Mesodermal cell (in vitro differentiated cells): Measurements from ENCODE around the gene PPIL4.

Source experiments
- H3K27ac ChIP-seq: 2 replicates; pipeline ENCODE4 v1.7.0; 2013; ENCODE audit warnings: mild to moderate bottlenecking, low read depth, low read length, moderate library complexity; ENCODE audit not compliant: severe bottlenecking
- H3K36me3 ChIP-seq: 2 replicates; pipeline ENCODE4 v1.7.1; 2013; ENCODE audit warnings: mild to moderate bottlenecking, low read length, moderate library complexity; ENCODE audit not compliant: control insufficient read depth, insufficient read depth
- H3K4me1 ChIP-seq: one replicate; pipeline ENCODE4 v1.7.1; 2013; ENCODE audit warnings: mild to moderate bottlenecking, low read length; ENCODE audit not compliant: insufficient read depth, control insufficient read depth, poor library complexity, severe bottlenecking
- H3K4me3 ChIP-seq: 2 replicates; pipeline ENCODE4 v1.7.0; 2013; ENCODE audit warnings: low read length, control low read depth, mild to moderate bottlenecking; ENCODE audit not compliant: insufficient read depth, poor library complexity, severe bottlenecking; ENCODE audit errors: extremely low read depth
- H3K9me3 ChIP-seq: 2 replicates; pipeline ENCODE4 v1.7.1; 2013; ENCODE audit warnings: mild to moderate bottlenecking, low read length, moderate library complexity; ENCODE audit not compliant: control insufficient read depth
- WGBS, 2 experiments: methylation state at CpG; one replicate each; pipeline ENCODE4 v1.1.5; 2013; ENCODE audit warnings: missing lambda C conversion rate in 2 of 2; ENCODE audit not compliant: insufficient coverage in 2 of 2; 5-methylcytosine and 5-hydroxymethylcytosine counted together

PPIL4 gene

DNA sequence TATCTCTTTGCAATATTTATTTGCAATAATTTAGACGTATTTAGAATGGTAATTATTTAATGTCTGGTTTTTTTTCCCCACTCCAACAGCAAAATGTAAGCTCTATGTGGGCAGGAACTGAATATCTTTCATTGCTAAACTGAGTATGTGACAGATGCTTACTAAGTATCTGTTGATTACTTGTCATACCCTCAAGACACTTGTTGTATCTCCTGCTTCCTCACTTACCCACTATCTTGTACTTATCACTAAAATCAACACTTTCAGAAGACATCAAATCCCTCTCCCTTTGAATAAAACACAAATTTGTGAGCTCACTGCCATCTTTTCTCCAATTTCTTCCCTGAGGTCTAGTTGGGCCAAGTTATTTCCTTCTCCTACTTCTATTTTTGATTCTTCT is 30.3 kb downstream of the PPIL4 start:
- Histone ChIP-seq H3K36me3 (peaks cover 40% of the 10 kb centered on the region), H3K4me3 (no peak overlapping the region)

DNA sequence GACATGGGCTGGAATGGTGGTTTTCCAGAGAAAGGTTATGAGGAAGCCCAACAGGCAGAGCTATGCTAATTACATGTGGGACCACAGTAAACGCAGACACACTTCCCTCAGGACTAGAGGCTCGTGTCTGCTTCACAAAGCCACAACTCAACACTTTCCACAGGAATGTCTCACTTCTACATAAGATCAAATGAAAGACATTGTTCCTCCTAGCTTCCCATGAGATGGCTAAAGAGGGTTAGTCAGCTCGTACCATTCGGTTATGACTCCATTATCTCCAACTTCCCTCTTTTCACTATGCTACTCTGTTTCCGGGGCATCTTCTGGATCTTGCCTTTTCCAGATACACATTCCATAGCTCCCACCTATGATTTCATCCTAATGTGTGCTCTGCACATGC is 31.9 kb downstream of the PPIL4 start:
- Histone ChIP-seq H3K9me3 (no peaks in the 10 kb centered on the region), H3K4me3 (no peak overlapping the region), H3K4me1 (no peaks in the 10 kb centered on the region), H3K27ac (no peak overlapping the region), H3K36me3 (peaks cover 39% of the 10 kb centered on the region)
- WGBS, 2 experiments, result 77 to 95% methylated on average over 3 to 5 of the region's 5 CpGs

More for the DNA sequence above, 30.3 kb downstream of the PPIL4 start:
- no CpG with 5 or more reads among the region's 1 CpG for WGBS, 2 experiments
- H3K27ac ChIP-seq, result no peak overlapping the region
- H3K9me3 ChIP-seq, result no peaks in the 10 kb centered on the region
- H3K4me1 ChIP-seq, result no peaks in the 10 kb centered on the region

DNA sequence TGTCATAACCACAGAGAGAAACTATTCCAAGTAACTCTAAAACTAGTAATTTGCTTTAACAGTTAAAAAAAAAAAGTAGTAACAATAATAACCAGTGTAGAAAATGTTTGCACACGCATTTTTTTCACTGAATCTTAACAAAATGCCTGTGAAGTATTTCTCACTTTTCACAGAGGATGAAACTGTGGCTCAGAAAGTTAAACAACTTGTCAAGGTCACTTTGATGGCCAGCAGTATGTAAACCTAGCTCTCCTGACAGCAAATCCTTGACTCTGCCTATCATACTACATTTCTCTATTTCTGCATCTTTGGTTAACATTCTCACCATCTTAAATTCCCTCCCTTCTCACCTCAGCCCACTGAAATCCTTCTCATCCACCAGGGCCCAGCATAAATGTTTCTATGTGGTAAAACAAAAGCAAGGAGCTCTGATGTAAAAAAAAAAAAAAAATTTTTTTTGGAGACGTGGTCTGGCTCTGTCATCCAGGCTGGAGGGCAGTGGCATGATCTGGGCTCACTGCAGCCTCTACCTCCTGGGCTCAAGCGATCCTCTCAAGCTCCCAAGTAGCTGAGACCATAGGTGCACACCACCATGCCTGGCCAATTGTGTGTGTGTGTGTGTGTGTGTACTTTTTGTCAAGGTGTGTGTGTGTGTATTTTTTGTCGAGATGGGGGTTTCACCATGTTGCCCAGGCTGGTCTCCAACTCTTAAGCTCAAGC is 34.9 kb downstream of the PPIL4 start:
- WGBS, 2 experiments, result 90 to 100% methylated on average over 1 to 3 of the region's 4 CpGs
- Histone ChIP-seq H3K27ac (no peak overlapping the region), H3K4me1 (no peaks in the 10 kb centered on the region), H3K36me3 (peaks cover 51% of the 10 kb centered on the region), H3K9me3 (no peaks in the 10 kb centered on the region), H3K4me3 (no peak overlapping the region)

DNA sequence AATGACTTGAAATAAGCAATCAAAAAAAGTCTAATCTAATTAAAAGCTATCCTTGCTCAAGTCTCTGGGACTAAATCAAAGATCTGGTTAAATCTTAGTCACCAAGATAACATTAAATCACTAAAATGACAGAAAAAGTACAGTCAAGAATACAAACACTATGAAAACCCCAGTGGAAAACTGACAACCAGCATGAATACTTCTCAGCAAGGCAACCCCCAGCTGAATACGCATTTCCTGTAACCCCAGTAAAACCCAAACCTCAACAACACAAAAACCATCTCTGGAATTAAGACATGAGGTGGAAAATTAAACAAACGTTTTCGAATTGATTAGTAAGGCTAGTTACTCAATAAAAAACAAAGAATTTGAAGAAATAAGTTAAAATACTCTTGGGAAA is 37.4 kb downstream of the PPIL4 start:
- Histone ChIP-seq H3K4me3 (no peak overlapping the region), H3K4me1 (no peaks in the 10 kb centered on the region), H3K9me3 (no peaks in the 10 kb centered on the region), H3K27ac (no peak overlapping the region), H3K36me3 (peaks cover 51% of the 10 kb centered on the region)
- WGBS, 2 experiments, result 100% methylated on average over 1 of the region's 3 CpGs; no CpG with 5 or more reads in 1 of the 2 experiments

DNA sequence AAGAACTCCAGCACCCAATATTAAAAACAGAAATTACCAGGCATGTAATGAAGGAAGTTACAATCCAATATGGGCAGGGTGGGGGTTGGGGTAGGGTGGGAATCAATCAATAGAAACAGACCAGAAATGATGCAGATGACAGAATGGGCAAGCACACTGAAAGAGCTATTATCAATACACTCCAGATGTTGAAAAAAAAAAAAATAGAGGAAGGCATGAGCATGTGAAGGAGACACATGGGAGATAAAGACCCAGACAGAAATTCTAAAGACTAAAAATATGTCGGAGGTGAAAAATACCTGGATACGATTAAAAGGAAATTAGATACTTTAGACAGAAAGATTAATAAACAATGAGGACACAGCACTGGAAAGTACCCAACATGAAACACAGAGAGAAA is 42.0 kb downstream of the PPIL4 start:
- no CpG with 5 or more reads among the region's 2 CpGs for WGBS, 2 experiments
- Histone ChIP-seq H3K36me3 (peaks cover 33% of the 10 kb centered on the region), H3K9me3 (no peaks in the 10 kb centered on the region), H3K27ac (no peak overlapping the region), H3K4me3 (no peak overlapping the region), H3K4me1 (no peaks in the 10 kb centered on the region)

DNA sequence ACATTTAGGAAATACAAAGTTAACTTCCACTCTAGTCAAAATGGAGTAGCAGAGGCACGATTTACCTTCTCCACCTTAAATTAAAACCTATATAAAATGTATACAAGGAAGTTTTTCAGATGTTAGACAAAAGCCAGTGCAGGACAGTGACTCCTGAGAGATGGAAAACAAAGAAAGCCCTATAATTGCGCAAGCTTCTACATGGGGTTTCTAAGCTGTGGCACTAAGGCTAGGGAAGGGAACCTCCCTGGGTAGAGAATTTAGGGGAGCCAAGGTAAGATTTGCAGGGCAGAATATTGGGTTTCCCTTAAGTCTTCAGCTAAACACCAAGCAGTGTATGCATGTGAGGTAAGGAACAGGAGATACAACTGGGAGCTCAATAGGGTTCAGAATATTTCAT is 42.6 kb downstream of the PPIL4 start:
- peaks cover 33% of the 10 kb centered on the region for H3K36me3 ChIP-seq
- no peak overlapping the region for H3K4me3 ChIP-seq
- H3K9me3 ChIP-seq, result no peaks in the 10 kb centered on the region
- 92 to 100% methylated on average over 1 of the region's 2 CpGs for WGBS, 2 experiments
- H3K4me1 ChIP-seq, result no peaks in the 10 kb centered on the region
- H3K27ac ChIP-seq, result no peak overlapping the region

DNA sequence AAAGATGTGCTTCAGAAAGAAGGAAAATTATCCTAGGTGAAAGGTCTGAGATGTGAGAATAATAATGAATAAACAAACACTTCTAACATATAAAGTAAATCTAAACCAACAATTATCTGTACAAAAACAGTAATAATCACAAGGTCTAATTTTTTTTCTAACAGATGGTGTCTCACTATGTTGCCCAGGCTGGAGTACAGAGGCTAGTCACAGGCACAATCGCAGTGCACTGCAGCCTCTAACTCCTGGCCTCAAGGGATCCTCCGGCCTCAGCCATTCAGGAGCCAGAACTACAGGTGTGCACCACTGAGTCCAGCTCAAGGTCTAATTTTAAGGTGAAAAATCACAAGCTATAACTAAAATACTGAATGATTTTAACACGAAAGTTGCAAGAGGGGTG is 44.1 kb downstream of the PPIL4 start:
- WGBS, 2 experiments, result 100% methylated on average over 2 of the region's 3 CpGs; no CpG with 5 or more reads in 1 of the 2 experiments

DNA sequence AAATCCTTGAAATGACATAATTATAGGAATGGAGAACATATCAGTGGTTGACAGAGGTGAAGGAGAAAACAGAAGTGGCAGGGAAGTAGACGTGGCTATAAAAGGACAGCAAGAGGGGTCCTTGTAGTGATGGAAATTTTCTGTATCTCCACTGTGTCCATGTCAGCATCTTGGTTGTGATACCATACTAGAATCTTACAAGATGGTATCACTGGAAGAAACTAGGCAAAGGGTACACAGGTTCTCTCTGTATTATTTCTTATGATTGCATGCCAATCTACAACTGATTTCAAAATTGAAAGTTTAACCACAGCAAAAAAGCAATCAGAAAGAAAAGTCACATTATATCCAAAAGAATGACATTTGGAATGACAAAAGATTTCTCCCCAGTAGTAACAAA is 44.6 kb downstream of the PPIL4 start:
- no peaks in the 10 kb centered on the region for H3K4me1 ChIP-seq
- 100% methylated on average over 1 of the region's 1 CpG for WGBS, 2 experiments

More for the DNA sequence above, 44.1 kb downstream of the PPIL4 start:
- H3K36me3 ChIP-seq, result peaks cover 23% of the 10 kb centered on the region
- no peaks in the 10 kb centered on the region for H3K9me3 ChIP-seq
- no peak overlapping the region for H3K4me3 ChIP-seq
- no peak overlapping the region for H3K27ac ChIP-seq
- H3K4me1 ChIP-seq, result no peaks in the 10 kb centered on the region

DNA sequence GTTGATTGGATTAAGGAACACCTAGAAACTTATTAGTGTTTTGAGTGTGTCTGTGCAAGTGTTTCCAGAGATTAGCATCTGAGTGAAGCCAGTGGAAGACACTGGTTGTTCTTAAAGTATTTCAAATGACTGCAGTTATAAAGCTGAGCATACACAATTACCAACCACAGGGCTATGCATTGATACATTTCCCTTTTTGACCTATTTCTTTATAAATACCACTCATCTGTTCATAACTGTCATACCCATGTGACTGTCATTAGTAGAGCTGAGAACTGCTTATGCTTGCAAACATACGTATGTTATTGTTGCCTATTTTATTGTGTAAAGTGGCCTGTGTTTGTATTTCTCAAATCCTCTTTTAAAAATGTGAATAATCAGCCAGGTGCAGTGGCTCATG is 45.7 kb downstream of the PPIL4 start:
- Histone ChIP-seq H3K9me3 (no peaks in the 10 kb centered on the region), H3K27ac (no peak overlapping the region), H3K36me3 (peaks cover 8% of the 10 kb centered on the region), H3K4me3 (no peak overlapping the region), H3K4me1 (no peaks in the 10 kb centered on the region)
- 83% methylated on average over 1 of the region's 1 CpG; no CpG with 5 or more reads in 1 of the 2 experiments for WGBS, 2 experiments

More for the DNA sequence above, 44.6 kb downstream of the PPIL4 start:
- Histone ChIP-seq H3K9me3 (no peaks in the 10 kb centered on the region), H3K27ac (no peak overlapping the region), H3K4me3 (no peak overlapping the region), H3K36me3 (peaks cover 18% of the 10 kb centered on the region)

DNA sequence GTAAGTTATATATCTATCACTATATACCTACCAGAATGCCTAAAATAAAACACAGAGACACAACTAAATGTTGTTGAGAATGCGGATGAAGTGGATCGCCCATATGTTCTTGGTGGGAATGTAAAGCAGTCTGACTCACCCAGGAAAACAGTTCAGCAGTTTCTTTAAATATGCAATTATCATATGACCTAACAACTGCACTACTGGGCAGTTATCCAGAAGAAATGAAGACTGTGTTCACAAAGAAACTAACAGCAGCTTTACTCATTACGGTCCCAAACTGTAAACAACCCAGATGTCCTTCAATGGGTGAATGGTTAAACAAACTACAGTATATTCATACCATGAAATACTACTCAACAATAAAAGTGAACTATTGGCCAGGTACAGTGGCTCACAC is 46.8 kb downstream of the PPIL4 start:
- Histone ChIP-seq H3K4me1 (no peaks in the 10 kb centered on the region), H3K27ac (no peak overlapping the region), H3K4me3 (no peak overlapping the region), H3K36me3 (peaks cover 8% of the 10 kb centered on the region), H3K9me3 (no peaks in the 10 kb centered on the region)
- no CpG with 5 or more reads among the region's 3 CpGs for WGBS, 2 experiments

DNA sequence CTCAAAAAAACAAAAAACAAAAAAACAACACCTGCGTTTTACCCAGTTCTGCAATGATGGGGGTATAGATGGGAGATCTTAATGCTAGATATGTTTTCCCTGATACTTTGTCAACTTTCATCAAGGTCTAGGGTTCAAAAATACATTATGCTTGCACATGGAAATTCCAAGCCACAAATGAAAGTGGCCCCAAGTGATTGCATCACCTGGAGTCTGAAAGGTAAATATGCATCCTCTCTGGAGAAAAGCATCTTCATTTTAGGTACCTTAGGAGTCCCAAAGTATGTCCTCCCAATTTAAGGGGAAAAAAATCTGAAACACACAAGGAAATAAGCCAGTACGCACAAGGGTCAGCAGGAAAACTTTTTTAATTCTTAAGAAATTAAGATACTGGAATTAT is 48.5 kb downstream of the PPIL4 start:
- Histone ChIP-seq H3K36me3 (peaks cover 4% of the 10 kb centered on the region), H3K4me1 (no peaks in the 10 kb centered on the region), H3K27ac (no peak overlapping the region), H3K9me3 (no peaks in the 10 kb centered on the region), H3K4me3 (no peak overlapping the region)
- WGBS, 2 experiments, result no CpG with 5 or more reads among the region's 2 CpGs
